ENCODE measurements around the gene CDK4.

The CDK4 gene

DNA sequence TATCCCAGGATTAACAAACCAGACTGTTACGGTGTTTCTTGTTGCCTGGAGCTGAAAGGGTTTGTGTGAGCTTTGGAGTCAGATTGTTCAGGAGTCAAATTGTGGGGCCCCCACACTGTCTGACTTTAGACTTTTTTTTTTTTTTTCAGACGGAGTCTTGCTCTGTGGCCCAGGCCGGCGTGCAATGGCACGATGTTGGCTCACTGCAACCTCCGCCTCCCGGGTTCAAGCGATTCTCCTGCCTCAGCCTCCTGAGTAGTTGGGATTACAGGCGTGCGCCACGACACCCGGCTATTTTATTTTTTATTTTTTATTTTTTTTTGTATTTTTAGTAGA is 31.3 kb upstream of the CDK4 start:
- no peaks in the 10 kb centered on the region for H3K9me3 ChIP-seq (ENCODE audit: insufficient read depth, low read length)
- H3K4me3 ChIP-seq (ENCODE audit: insufficient read length, low read depth): peak overlapping the region; percentile 100
- no peaks in the 10 kb centered on the region for H3K4me1 ChIP-seq (ENCODE audit: insufficient read depth, insufficient read length)
- peaks cover 52% of the 10 kb centered on the region for H3K36me3 ChIP-seq (ENCODE audit: insufficient read depth, insufficient read length, low read length)
- peak overlapping the region; percentile 98 for H3K9ac ChIP-seq (ENCODE audit: insufficient read length, low read depth)
- DNase-seq (ENCODE audit: low read depth, low spot score): no peak
- TF ChIP-seq YY1 (IDR thresholded peaks at IDR 0.05; ENCODE audit: insufficient read depth, insufficient read length) (no peak), SUZ12 (IDR thresholded peaks at IDR 0.05; ENCODE audit: extremely low read depth, insufficient read depth, insufficient read length) (no peak), ZNF274 (IDR thresholded peaks at IDR 0.05; ENCODE audit: low read depth, low read length) (no peak)
- no peaks in the 10 kb centered on the region for H3K27me3 ChIP-seq (ENCODE audit: insufficient read depth, insufficient read length)

DNA sequence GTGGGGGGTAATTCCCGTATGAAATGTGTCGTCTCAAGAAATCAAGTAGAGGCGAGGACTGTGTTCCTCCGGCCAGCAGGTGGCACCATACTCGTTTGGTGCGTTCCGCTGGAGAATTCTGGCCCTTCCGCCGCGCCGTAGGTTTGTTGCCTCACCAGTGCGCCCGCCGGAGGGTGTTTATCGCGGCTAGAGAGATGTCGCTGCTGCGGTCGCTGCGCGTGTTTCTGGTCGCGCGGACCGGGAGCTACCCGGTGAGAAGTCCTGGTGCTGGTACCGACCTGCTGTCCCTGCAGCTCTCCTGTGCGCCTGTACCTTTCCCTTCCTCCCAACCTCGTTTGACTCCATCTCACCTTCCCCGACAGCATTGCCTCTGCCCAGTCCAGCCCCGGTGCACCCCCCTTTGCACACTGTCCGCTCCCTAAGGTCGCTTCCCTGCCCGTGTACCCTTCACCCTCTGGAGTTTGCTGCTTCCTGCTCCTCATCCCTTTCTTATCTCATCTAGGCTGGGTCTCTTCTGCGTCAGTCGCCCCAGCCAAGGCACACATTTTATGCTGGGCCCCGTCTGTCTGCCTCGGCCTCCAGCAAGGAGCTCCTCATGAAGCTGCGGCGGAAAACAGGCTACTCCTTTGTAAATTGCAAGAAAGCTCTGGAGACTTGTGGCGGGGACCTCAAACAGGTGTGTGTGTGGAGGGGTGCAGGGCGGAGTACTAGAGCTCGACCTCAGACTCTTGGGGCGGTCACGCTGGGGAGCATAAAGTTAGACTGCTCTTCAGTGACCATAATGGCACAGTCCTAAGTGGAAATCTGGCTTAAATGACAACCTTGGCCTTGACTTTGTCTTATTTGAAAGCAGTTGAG is 30.7 kb upstream of the CDK4 start, which contains the start of gene TSFM:
TSS of gene TSFM (plus strand) at position 180 of the 858 bp plus-strand sequence. CDS start at position 195, 15 bp downstream.
- DNase-seq (ENCODE audit: low read depth, low spot score): peak; percentile 92
- peak within 1 kb of the TSS; percentile 98 for H3K9ac ChIP-seq (ENCODE audit: insufficient read length, low read depth)
- H3K4me1 ChIP-seq (ENCODE audit: insufficient read depth, insufficient read length): no peaks in the 10 kb centered on the region
- H3K36me3 ChIP-seq (ENCODE audit: insufficient read depth, insufficient read length, low read length): peaks cover 46% of the 10 kb centered on the region
- H3K4me3 ChIP-seq (ENCODE audit: insufficient read length, low read depth): peak within 1 kb of the TSS; percentile 100
- no peaks in the 10 kb centered on the region for H3K27me3 ChIP-seq (ENCODE audit: insufficient read depth, insufficient read length)
- no peaks in the 10 kb centered on the region for H3K9me3 ChIP-seq (ENCODE audit: insufficient read depth, low read length)
- TF ChIP-seq YY1 (IDR thresholded peaks at IDR 0.05; ENCODE audit: insufficient read depth, insufficient read length): no peak

DNA sequence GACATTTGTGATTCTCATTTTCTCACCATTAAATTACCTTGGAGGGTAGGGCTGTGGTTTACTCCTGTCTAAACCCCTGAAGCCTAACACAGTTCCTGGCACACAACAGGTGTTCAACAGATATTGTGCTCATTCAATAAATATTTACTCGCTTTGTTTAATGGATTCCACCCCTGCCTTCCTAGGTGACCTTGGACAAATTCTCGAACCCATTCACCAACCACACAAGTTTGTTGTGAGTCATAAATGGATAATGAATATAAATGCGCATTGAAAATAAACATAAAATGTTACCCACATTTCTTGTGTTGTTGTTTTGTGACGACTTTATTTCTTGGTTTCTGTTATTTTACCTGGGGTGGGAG is 30.1 kb upstream of the CDK4 start:
- no peaks in the 10 kb centered on the region for H3K4me1 ChIP-seq (ENCODE audit: insufficient read depth, insufficient read length)
- H3K36me3 ChIP-seq (ENCODE audit: insufficient read depth, insufficient read length, low read length): peaks cover 40% of the 10 kb centered on the region
- peak overlapping the region; percentile 100 for H3K4me3 ChIP-seq (ENCODE audit: insufficient read length, low read depth)
- no peak overlapping the region for H3K9ac ChIP-seq (ENCODE audit: insufficient read length, low read depth)
- H3K27me3 ChIP-seq (ENCODE audit: insufficient read depth, insufficient read length): no peaks in the 10 kb centered on the region
- TF ChIP-seq SUZ12 (IDR thresholded peaks at IDR 0.05; ENCODE audit: extremely low read depth, insufficient read depth, insufficient read length) (no peak), YY1 (IDR thresholded peaks at IDR 0.05; ENCODE audit: insufficient read depth, insufficient read length) (no peak), ZNF274 (IDR thresholded peaks at IDR 0.05; ENCODE audit: low read depth, low read length) (no peak)
- H3K9me3 ChIP-seq (ENCODE audit: insufficient read depth, low read length): no peaks in the 10 kb centered on the region
- no peak for DNase-seq (ENCODE audit: low read depth, low spot score)

DNA sequence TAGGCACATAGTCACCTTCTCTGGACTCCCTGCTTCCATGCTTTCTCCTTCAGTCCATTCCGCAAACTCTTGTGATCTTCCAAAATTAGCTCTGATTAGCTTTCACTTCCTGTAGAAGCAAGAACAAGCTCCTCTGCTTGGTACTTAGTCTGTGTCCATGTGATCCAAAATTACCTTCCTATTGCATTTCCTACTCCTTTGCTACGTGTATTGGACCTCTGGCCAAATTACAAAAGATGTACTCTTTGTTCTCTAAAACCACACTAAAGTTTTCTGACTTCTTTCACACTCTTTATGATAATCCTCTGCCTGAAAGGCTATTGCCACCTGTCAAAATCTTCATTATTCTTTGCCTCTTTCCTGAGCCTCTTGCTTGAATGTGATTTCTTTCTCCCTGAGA is 29.7 kb upstream of the CDK4 start:
- no peak overlapping the region for H3K4me3 ChIP-seq (ENCODE audit: insufficient read length, low read depth)
- no peak for DNase-seq (ENCODE audit: low read depth, low spot score)
- H3K27me3 ChIP-seq (ENCODE audit: insufficient read depth, insufficient read length): no peaks in the 10 kb centered on the region
- no peaks in the 10 kb centered on the region for H3K9me3 ChIP-seq (ENCODE audit: insufficient read depth, low read length)
- TF ChIP-seq ZNF274 (IDR thresholded peaks at IDR 0.05; ENCODE audit: low read depth, low read length) (no peak), YY1 (IDR thresholded peaks at IDR 0.05; ENCODE audit: insufficient read depth, insufficient read length) (no peak), SUZ12 (IDR thresholded peaks at IDR 0.05; ENCODE audit: extremely low read depth, insufficient read depth, insufficient read length) (no peak)
- H3K9ac ChIP-seq (ENCODE audit: insufficient read length, low read depth): no peak overlapping the region
- peaks cover 38% of the 10 kb centered on the region for H3K36me3 ChIP-seq (ENCODE audit: insufficient read depth, insufficient read length, low read length)
- no peaks in the 10 kb centered on the region for H3K4me1 ChIP-seq (ENCODE audit: insufficient read depth, insufficient read length)

DNA sequence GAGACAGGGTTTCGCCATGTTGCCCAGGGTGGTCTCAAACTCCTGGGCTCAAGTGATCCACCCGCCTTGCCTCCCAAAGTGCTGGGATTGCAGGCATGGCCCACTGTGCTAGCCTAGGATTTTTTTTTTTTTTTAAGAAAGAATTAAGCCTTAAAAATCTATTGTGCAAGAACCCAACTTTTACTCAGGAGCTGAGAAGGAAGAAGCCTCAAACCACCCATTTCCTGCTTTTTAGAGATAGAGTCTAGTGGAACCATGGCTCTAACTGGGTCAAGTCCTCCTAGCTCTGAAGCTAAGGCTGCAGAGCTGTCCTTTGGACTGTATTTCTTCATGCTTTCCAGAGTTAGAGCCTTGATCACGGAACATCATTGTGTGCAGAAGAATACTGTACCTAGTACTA is 29.1 kb upstream of the CDK4 start:
- H3K4me1 ChIP-seq (ENCODE audit: insufficient read depth, insufficient read length): no peaks in the 10 kb centered on the region
- no peak overlapping the region for H3K9ac ChIP-seq (ENCODE audit: insufficient read length, low read depth)

DNA sequence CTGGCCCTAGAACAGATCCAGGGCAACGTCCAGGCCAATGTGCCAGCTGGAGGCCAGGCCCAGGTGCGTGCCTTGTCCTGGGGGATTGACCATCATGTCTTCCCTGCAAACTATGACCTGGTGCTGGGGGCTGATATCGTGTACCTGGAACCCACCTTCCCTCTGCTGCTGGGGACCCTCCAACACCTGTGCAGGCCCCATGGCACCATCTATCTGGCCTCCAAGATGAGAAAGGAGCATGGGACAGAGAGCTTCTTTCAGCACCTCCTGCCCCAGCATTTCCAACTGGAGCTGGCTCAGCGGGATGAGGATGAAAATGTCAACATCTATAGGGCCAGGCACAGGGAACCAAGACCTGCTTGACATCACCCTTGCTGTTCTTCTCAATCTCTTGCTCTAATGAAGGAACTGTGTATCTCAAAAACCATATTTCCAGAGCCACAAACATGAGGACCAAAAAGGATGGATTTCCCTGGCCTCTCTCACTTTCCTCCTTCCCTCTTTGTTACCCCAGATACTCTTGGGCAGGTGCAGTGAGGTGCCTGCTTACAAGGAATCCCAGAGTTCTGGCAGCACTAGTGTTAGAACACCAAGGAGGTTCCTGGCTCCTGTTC is 28.3 kb upstream of the CDK4 start:
- Histone ChIP-seq H3K4me3 (ENCODE audit: insufficient read length, low read depth) (no peak overlapping the region), H3K36me3 (ENCODE audit: insufficient read depth, insufficient read length, low read length) (peaks cover 27% of the 10 kb centered on the region), H3K4me1 (ENCODE audit: insufficient read depth, insufficient read length) (no peaks in the 10 kb centered on the region), H3K9me3 (ENCODE audit: insufficient read depth, low read length) (no peaks in the 10 kb centered on the region), H3K27me3 (ENCODE audit: insufficient read depth, insufficient read length) (no peaks in the 10 kb centered on the region), H3K9ac (ENCODE audit: insufficient read length, low read depth) (no peak overlapping the region)
- DNase-seq (ENCODE audit: low read depth, low spot score): no peak
- TF ChIP-seq SUZ12 (IDR thresholded peaks at IDR 0.05; ENCODE audit: extremely low read depth, insufficient read depth, insufficient read length) (no peak), YY1 (IDR thresholded peaks at IDR 0.05; ENCODE audit: insufficient read depth, insufficient read length) (no peak), ZNF274 (IDR thresholded peaks at IDR 0.05; ENCODE audit: low read depth, low read length) (no peak)

More for the DNA sequence above, 29.1 kb upstream of the CDK4 start:
- Histone ChIP-seq H3K27me3 (ENCODE audit: insufficient read depth, insufficient read length) (no peaks in the 10 kb centered on the region), H3K9me3 (ENCODE audit: insufficient read depth, low read length) (no peaks in the 10 kb centered on the region), H3K4me3 (ENCODE audit: insufficient read length, low read depth) (no peak overlapping the region), H3K36me3 (ENCODE audit: insufficient read depth, insufficient read length, low read length) (peaks cover 33% of the 10 kb centered on the region)
- DNase-seq (ENCODE audit: low read depth, low spot score): no peak
- TF ChIP-seq SUZ12 (IDR thresholded peaks at IDR 0.05; ENCODE audit: extremely low read depth, insufficient read depth, insufficient read length) (no peak), ZNF274 (IDR thresholded peaks at IDR 0.05; ENCODE audit: low read depth, low read length) (no peak), YY1 (IDR thresholded peaks at IDR 0.05; ENCODE audit: insufficient read depth, insufficient read length) (no peak)

DNA sequence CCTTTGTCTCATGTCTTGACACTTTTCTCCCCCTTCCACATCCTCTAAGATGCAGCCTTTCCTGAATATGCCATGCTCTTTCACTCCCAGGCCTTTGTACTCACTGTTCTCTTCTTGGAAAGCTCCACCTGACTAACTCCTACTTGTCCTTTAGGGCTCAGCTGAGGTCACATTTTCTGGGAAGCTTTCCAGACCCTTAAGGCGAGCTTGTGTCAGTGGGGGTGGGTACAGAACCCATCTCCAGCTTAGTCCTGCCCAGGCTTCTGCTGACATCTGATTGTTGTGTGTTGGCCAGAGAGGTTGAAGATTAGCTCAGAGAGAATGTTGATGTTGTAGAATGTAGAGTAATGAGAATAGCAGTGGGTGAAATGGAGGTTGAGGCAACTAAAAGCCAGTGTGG is 27.6 kb upstream of the CDK4 start:
- TF ChIP-seq ZNF274 (IDR thresholded peaks at IDR 0.05; ENCODE audit: low read depth, low read length) (no peak), SUZ12 (IDR thresholded peaks at IDR 0.05; ENCODE audit: extremely low read depth, insufficient read depth, insufficient read length) (no peak), YY1 (IDR thresholded peaks at IDR 0.05; ENCODE audit: insufficient read depth, insufficient read length) (no peak)
- Histone ChIP-seq H3K9me3 (ENCODE audit: insufficient read depth, low read length) (no peaks in the 10 kb centered on the region), H3K27me3 (ENCODE audit: insufficient read depth, insufficient read length) (no peaks in the 10 kb centered on the region), H3K36me3 (ENCODE audit: insufficient read depth, insufficient read length, low read length) (peaks cover 24% of the 10 kb centered on the region), H3K9ac (ENCODE audit: insufficient read length, low read depth) (no peak overlapping the region), H3K4me1 (ENCODE audit: insufficient read depth, insufficient read length) (no peaks in the 10 kb centered on the region), H3K4me3 (ENCODE audit: insufficient read length, low read depth) (no peak overlapping the region)
- no peak for DNase-seq (ENCODE audit: low read depth, low spot score)
